Activated T-cell treated with anti-CD3 and anti-CD28 coated beads for 4 hours (primary cell): ENCODE data around the gene NEBL.

Experiments used
- DNase-seq: peaks from one replicate; pipeline ENCODE4 v3.0.0-alpha.2; 2020

Gene NEBL

GRCh38 chr10:20771051-20771450 lies 126.1 kb downstream of the NEBL start:
- no peak for DNase-seq

GRCh38 chr10:20769481-20769880 lies 127.6 kb downstream of the NEBL start:
- DNase-seq: no peak

GRCh38 chr10:20768843-20769242 lies 128.3 kb downstream of the NEBL start:
- DNase-seq: no peak

- DNase-seq: no peak
These were observed 130.1 kb downstream of the NEBL start for GRCh38 chr10:20767028-20767427.

- DNase-seq: no peak
These were observed 132.0 kb downstream of the NEBL start for GRCh38 chr10:20765066-20765465.

- no peak for DNase-seq
These were observed 136.7 kb downstream of the NEBL start for GRCh38 chr10:20760460-20760859.

GRCh38 chr10:20748551-20748950 lies 148.6 kb downstream of the NEBL start:
- no peak for DNase-seq

GRCh38 chr10:20747782-20748181 lies 149.3 kb downstream of the NEBL start:
- DNase-seq: no peak

- no peak for DNase-seq
These were observed 150.3 kb downstream of the NEBL start for GRCh38 chr10:20746856-20747255.

- DNase-seq: no peak
These were observed 151.3 kb downstream of the NEBL start for GRCh38 chr10:20745556-20746375.

GRCh38 chr10:20744821-20745220 lies 152.3 kb downstream of the NEBL start:
- no peak for DNase-seq

GRCh38 chr10:20743942-20744341 lies 153.2 kb downstream of the NEBL start:
- no peak for DNase-seq

GRCh38 chr10:20742737-20743541 lies 154.2 kb downstream of the NEBL start:
- DNase-seq: no peak

- DNase-seq: no peak
These were observed 157.0 kb downstream of the NEBL start for GRCh38 chr10:20740120-20740519.

- DNase-seq: no peak
These were observed 160.0 kb downstream of the NEBL start for GRCh38 chr10:20737107-20737506.
